OCI-LY1 (cell line): ENCODE data around the gene E2F1.

Experiments used
- CTCF ChIP-seq: fragments of 200-600 bp; sonication (generic), shearing (Covaris generic); IDR thresholded peaks from 2 replicates; pipeline ENCODE4 v1.5.1; 2017; ENCODE audit warnings: mild to moderate bottlenecking, antibody characterized with exemption, low read length, moderate library complexity, mixed read lengths
- EZH2 ChIP-seq: fragments of 200-600 bp; sonication (generic), shearing (Covaris generic); IDR thresholded peaks from 2 replicates; pipeline ENCODE4 v1.8.0; 2017; ENCODE audit warnings: borderline replicate concordance, mixed run types, mild to moderate bottlenecking, antibody characterized with exemption, low read length, moderate library complexity, mixed read lengths

GRCh38 chr20:33711446-33711738 lies 25.2 kb upstream of the E2F1 start:
- TF ChIP-seq CTCF (no peak), EZH2 (no peak)
